Prostate gland (tissue), 2 donors: Measurements from ENCODE around the gene SIK2.

Experiments
- CTCF ChIP-seq, 4 experiments: fragments of 200-600 bp in 2 of 4; fragments of 450-650 bp in 2 of 4; sonication (generic) in 2 of 4; IDR thresholded peaks; 1 replicate in 3 of 4; 2 replicates in 1 of 4; pipeline ENCODE4 v1.5.1; 2016 to 2019; ENCODE audit warnings: antibody characterized with exemption in 4 of 4, mild to moderate bottlenecking in 2 of 4, moderate library complexity in 2 of 4
- POLR2A ChIP-seq: fragments of 450-650 bp; IDR thresholded peaks from one replicate; pipeline ENCODE4 v1.6.1; 2016; ENCODE audit warnings: antibody characterized with exemption, mild to moderate bottlenecking

GRCh38 chr11:111570796-111571195, 31.5 kb upstream of the SIK2 start:
- no peak for TF ChIP-seq CTCF (IDR thresholded peaks at IDR 0.05)
- no peak for TF ChIP-seq POLR2A
